Right renal pelvis (tissue), 4 donors: ENCODE data around the gene COL13A1. TPM values are rescaled to one million over a fixed set of nuclear protein-coding genes. Genes with fewer than 3 reads are reported as not detected.
A peak's percentile ranks its signal among the peaks of the same experiment; 100 is the strongest.

Source experiments
- DNase-seq, 4 donors: peaks; one replicate each; pipeline ENCODE4 v3.0.0-alpha.2; 2013; ENCODE audit warnings: low read depth in 4 of 4, low spot score in 3 of 4, missing footprints in 1 of 4
- polyA plus RNA-seq, 4 donors: library from polyadenylated mRNA; unstranded; fragments of 120-200 nt; gene quantifications; one replicate each; pipeline ENCODE4 v1.2.1, GENCODE V29; 2013; ENCODE audit not compliant: insufficient read length in 4 of 4

Gene COL13A1
- polyA plus RNA-seq, 4 donors: 19.5 to 24.8 (median 24.3) TPM

GRCh38 chr10:69789164-69789576 is 12.5 kb upstream of the COL13A1 start:
- no peak for DNase-seq

- DNase-seq: no peak
Observed at GRCh38 chr10:69791812-69792211, 9.9 kb upstream of the COL13A1 start.

GRCh38 chr10:69792341-69792740 is 9.4 kb upstream of the COL13A1 start:
- no peak for DNase-seq

GRCh38 chr10:69794673-69795072 is 7.0 kb upstream of the COL13A1 start:
- no peak for DNase-seq

GRCh38 chr10:69795242-69795934 is 6.3 kb upstream of the COL13A1 start:
- DNase-seq: no peak

- DNase-seq: no peak
Observed at GRCh38 chr10:69797959-69798358, 3.7 kb upstream of the COL13A1 start.

- peak; percentile 51 to 63 (median 60) for DNase-seq
Observed at GRCh38 chr10:69800109-69800508, 1.6 kb upstream of the COL13A1 start.

- DNase-seq: no peak
Observed at GRCh38 chr10:69800665-69801064, 1.0 kb upstream of the COL13A1 start.

GRCh38 chr10:69801094-69801433 is 642 bp upstream of the COL13A1 start:
- peak in 2 of 4 donors; percentile 45 to 53 for DNase-seq

GRCh38 chr10:69802424-69803161 is 887 bp downstream of the COL13A1 start:
- peak in 2 of 4 donors; percentile 44 to 60 for DNase-seq

GRCh38 chr10:69803809-69804208 is 2.1 kb downstream of the COL13A1 start:
- no peak for DNase-seq

GRCh38 chr10:69804775-69805174 is 3.1 kb downstream of the COL13A1 start:
- no peak for DNase-seq

- no peak for DNase-seq
Observed at GRCh38 chr10:69807122-69807521, 5.4 kb downstream of the COL13A1 start.

- DNase-seq: no peak
Observed at GRCh38 chr10:69807696-69808095, 6.0 kb downstream of the COL13A1 start.

- DNase-seq: no peak
Observed at GRCh38 chr10:69809318-69809717, 7.6 kb downstream of the COL13A1 start.

- DNase-seq: no peak
Observed at GRCh38 chr10:69810097-69810496, 8.4 kb downstream of the COL13A1 start.

GRCh38 chr10:69810675-69811397 is 9.1 kb downstream of the COL13A1 start:
- DNase-seq: no peak

GRCh38 chr10:69813632-69814031 is 11.9 kb downstream of the COL13A1 start:
- DNase-seq: no peak

GRCh38 chr10:69814251-69814650 is 12.5 kb downstream of the COL13A1 start:
- DNase-seq: no peak

GRCh38 chr10:69815104-69815503 is 13.4 kb downstream of the COL13A1 start:
- no peak for DNase-seq

- no peak for DNase-seq
Observed at GRCh38 chr10:69816521-69816920, 14.8 kb downstream of the COL13A1 start.
